CD14-positive monocyte (primary cell): Measurements from ENCODE around the gene RFNG. TPM values are rescaled to one million over a fixed set of nuclear protein-coding genes. Genes with fewer than 3 reads are reported as not detected.

Source experiments
- DNase-seq, 3 donors: peaks; one replicate each; pipeline ENCODE4 v3.0.0-alpha.2; 2011 to 2022
- H2AFZ ChIP-seq: 2 replicates; pipeline ENCODE4 v1.6.0; 2012; ENCODE audit warnings: mild to moderate bottlenecking, low read depth, low read length, inconsistent platforms; ENCODE audit not compliant: insufficient read depth, poor library complexity, severe bottlenecking
- H3K27ac ChIP-seq, 2 donors: 1 replicate in 1 of 2; 2 replicates in 1 of 2; pipeline ENCODE4 v1.5.1; 2012 to 2013; ENCODE audit warnings: low read length in 2 of 2, control low read depth in 1 of 2, inconsistent platforms in 1 of 2, low read depth in 1 of 2, mild to moderate bottlenecking in 1 of 2
- H3K27me3 ChIP-seq, 2 donors: one replicate each; pipeline versions ENCODE4 v1.6.0 to v1.6.1; 2011 to 2013; ENCODE audit warnings: low read length in 2 of 2; ENCODE audit not compliant: control insufficient read depth in 2 of 2, insufficient read depth in 2 of 2
- H3K36me3 ChIP-seq, 2 donors: replicated peaks in 1 of 2; 1 replicate in 1 of 2; 2 replicates in 1 of 2; pipeline versions ENCODE4 v1.5.1 to v1.6.1; 2012 to 2013; ENCODE audit warnings: low read length in 2 of 2, control low read depth in 1 of 2, inconsistent platforms in 1 of 2, mild to moderate bottlenecking in 1 of 2; ENCODE audit not compliant: insufficient read depth in 2 of 2, control insufficient read depth in 1 of 2
- H3K4me1 ChIP-seq, 2 donors: 1 replicate in 1 of 2; 2 replicates in 1 of 2; pipeline versions ENCODE4 v1.5.1 to v1.6.1; 2012 to 2013; ENCODE audit warnings: low read length in 2 of 2, control low read depth in 1 of 2, inconsistent platforms in 1 of 2, mild to moderate bottlenecking in 1 of 2, moderate library complexity in 1 of 2; ENCODE audit not compliant: insufficient read depth in 2 of 2, control insufficient read depth in 1 of 2
- H3K4me2 ChIP-seq: replicated peaks from 2 replicates; pipeline ENCODE3; 2012; ENCODE audit warnings: low read length, moderate library complexity, mild to moderate bottlenecking; ENCODE audit not compliant: poor library complexity, severe bottlenecking; ENCODE audit errors: extremely low read depth
- H3K4me3 ChIP-seq, 3 experiments: fragments of 200-600 bp in 1 of 3; sonication (generic) in 1 of 3; replicated peaks in 1 of 3; 1 replicate in 2 of 3; 2 replicates in 1 of 3; pipeline ENCODE4 v1.5.1; 2011 to 2013; ENCODE audit warnings: low read length in 3 of 3, mild to moderate bottlenecking in 3 of 3, control low read depth in 2 of 3, low read depth in 2 of 3, inconsistent platforms in 1 of 3, moderate library complexity in 1 of 3
- H3K79me2 ChIP-seq: 2 replicates; pipeline ENCODE4 v1.6.0; 2012; ENCODE audit warnings: mild to moderate bottlenecking, control low read depth, inconsistent platforms, low read length, moderate library complexity; ENCODE audit not compliant: insufficient read depth
- H3K9ac ChIP-seq: 2 replicates; pipeline ENCODE4 v1.6.0; 2017; ENCODE audit warnings: low read length, mild to moderate bottlenecking; ENCODE audit not compliant: insufficient read depth, poor library complexity, severe bottlenecking
- H3K9me3 ChIP-seq, 2 donors: replicated peaks in 1 of 2; 1 replicate in 1 of 2; 2 replicates in 1 of 2; pipeline versions ENCODE4 v1.5.1 to v1.6.1; 2012 to 2013; ENCODE audit warnings: low read length in 2 of 2, control low read depth in 1 of 2; ENCODE audit not compliant: control insufficient read depth in 1 of 2, insufficient read depth in 1 of 2
- H4K20me1 ChIP-seq: 2 replicates; pipeline ENCODE4 v1.6.0; 2012; ENCODE audit warnings: mild to moderate bottlenecking, low read length, control low read depth, moderate library complexity; ENCODE audit not compliant: insufficient read depth
- H3K27ac Mint-ChIP-seq, 7 donors: one replicate each; pipeline ENCODE4 v1.8.0; 2020; ENCODE audit warnings: mild to moderate bottlenecking in 7 of 7, mixed read lengths in 7 of 7, moderate library complexity in 6 of 7, inconsistent platforms in 2 of 7
- H3K27me3 Mint-ChIP-seq, 3 donors: one replicate each; pipeline ENCODE4 v1.8.0; 2021 to 2022; ENCODE audit warnings: low read depth in 3 of 3, mild to moderate bottlenecking in 3 of 3, mixed read lengths in 3 of 3, moderate library complexity in 3 of 3, inconsistent platforms in 1 of 3
- H3K36me3 Mint-ChIP-seq, 2 donors: one replicate each; pipeline ENCODE4 v1.8.0; 2020; ENCODE audit warnings: mixed read lengths in 2 of 2, inconsistent platforms in 1 of 2, mild to moderate bottlenecking in 1 of 2
- H3K4me1 Mint-ChIP-seq: one replicate; pipeline ENCODE4 v1.8.0; 2020; ENCODE audit warnings: mild to moderate bottlenecking, mixed read lengths
- H3K4me3 Mint-ChIP-seq, 2 donors: one replicate each; pipeline ENCODE4 v1.8.0; 2020; ENCODE audit warnings: mild to moderate bottlenecking in 2 of 2, mixed read lengths in 2 of 2, moderate library complexity in 1 of 2
- H3K9me3 Mint-ChIP-seq, 7 donors: one replicate each; pipeline ENCODE4 v1.8.0; 2020 to 2022; ENCODE audit warnings: mixed read lengths in 7 of 7, mild to moderate bottlenecking in 6 of 7, moderate library complexity in 6 of 7, inconsistent platforms in 2 of 7
- CTCF ChIP-seq: fragments of 200-600 bp; IDR thresholded peaks from one replicate; pipeline ENCODE4 v1.8.0; 2022; ENCODE audit warnings: antibody characterized with exemption, mild to moderate bottlenecking
- WGBS: methylation state at CpG from one replicate; pipeline ENCODE4 v1.1.5; 2013; ENCODE audit warnings: missing lambda C conversion rate; ENCODE audit not compliant: insufficient coverage; 5-methylcytosine and 5-hydroxymethylcytosine counted together
- intact Hi-C, 2 donors: fragments of 100-400 bp; cut with micrococcal nuclease; formaldehyde crosslinking; loops; one replicate each; pipeline versions ENCODE4 v1.15.0 to v1.15.1; 2023
- polyA plus RNA-seq, 3 donors: library from polyadenylated mRNA; depleted of rRNA in 1 of 3; unstranded in 2 of 3; stranded (reverse) in 1 of 3; fragments of 300-500 nt in 2 of 3; fragments of >200 nt in 1 of 3; fragmentation: Illumina TruSeq in 2 of 3; gene quantifications; 1 replicate in 2 of 3; 2 replicates in 1 of 3; pipeline ENCODE4 v1.2.3, GENCODE V29; 2012 to 2021

Gene RFNG
- polyA plus RNA-seq, 3 donors, result 1.5 to 32.4 (median 4.1) TPM

- TF ChIP-seq CTCF, result peak; percentile 99
- Histone ChIP-seq H3K27me3 (peaks cover 6 to 10% of the 10 kb centered on the region in 2 donors), H3K4me1 (peaks cover 18 to 33% of the 10 kb centered on the region in 2 donors), H3K4me3 (peak overlapping the region; percentile 30 to 76 (median 34)), H2AFZ (peak overlapping the region; percentile 73), H3K9ac (peak overlapping the region; percentile 32), H3K27ac (no peak overlapping the region), H4K20me1 (peaks cover 5% of the 10 kb centered on the region), H3K36me3 (peaks cover 0 to 6% of the 10 kb centered on the region in 2 donors), H3K9me3 (no peaks in the 10 kb centered on the region), H3K4me2 (peak overlapping the region; percentile 92), H3K79me2 (no peaks in the 10 kb centered on the region)
- intact Hi-C loops, result loop anchor here (2.0 to 10.0 kb wide), 5 partner anchors 64 to 424 kb away; partner anchors contain the start of genes CYBC1 (in 1 of the 2), FASN (in 1 of the 2) and NARF (in 1 of the 2)
- Mint-ChIP-seq H3K27me3 (peaks cover 11 to 25% (median 13%) of the 10 kb centered on the region in 3 donors), H3K36me3 (peaks cover 19 to 50% of the 10 kb centered on the region in 2 donors), H3K27ac (peak overlapping the region in 1 of 7 donors; percentile 50), H3K4me1 (peaks cover 13% of the 10 kb centered on the region), H3K9me3 (peaks cover 0 to 5% (median 0%) of the 10 kb centered on the region in 7 donors), H3K4me3 (peak overlapping the region; percentile 82 to 90)
- peak; percentile 68 to 76 (median 73) for DNase-seq
- WGBS, result under 1% methylated on average over 94 of the region's 94 CpGs
These were observed 20.9 kb downstream of the RFNG start for GRCh38 chr17:82030470-82031302.

GRCh38 chr17:82029990-82030469, 21.6 kb downstream of the RFNG start:
- Histone ChIP-seq H3K9ac (no peak overlapping the region), H4K20me1 (peaks cover 5% of the 10 kb centered on the region), H3K4me1 (peaks cover 18 to 31% of the 10 kb centered on the region in 2 donors), H3K36me3 (peaks cover 0 to 4% of the 10 kb centered on the region in 2 donors), H3K4me2 (peak overlapping the region; percentile 92), H3K27me3 (peaks cover 6 to 10% of the 10 kb centered on the region in 2 donors), H3K27ac (no peak overlapping the region), H3K9me3 (no peaks in the 10 kb centered on the region), H2AFZ (peak overlapping the region; percentile 73), H3K4me3 (peak overlapping the region in 1 of 3 experiments; percentile 76), H3K79me2 (no peaks in the 10 kb centered on the region)
- peaks cover 12% of the 10 kb centered on the region for H3K4me1 Mint-ChIP-seq
- intact Hi-C loops, result loop anchor here (2.0 to 10.0 kb wide), 6 partner anchors 65 to 425 kb away; partner anchors contain the start of genes CYBC1 (in 1 of the 2), FASN (in 1 of the 2) and NARF (in 1 of the 2)
- 68% methylated on average over 31 of the region's 31 CpGs for WGBS
- no peak for TF ChIP-seq CTCF
- peak overlapping the region in 1 of 2 donors; percentile 90 for H3K4me3 Mint-ChIP-seq
- DNase-seq, result no peak
- H3K36me3 Mint-ChIP-seq, result peaks cover 14 to 46% of the 10 kb centered on the region in 2 donors
- peaks cover 0 to 5% (median 0%) of the 10 kb centered on the region in 7 donors for H3K9me3 Mint-ChIP-seq
- peaks cover 11 to 25% (median 13%) of the 10 kb centered on the region in 3 donors for H3K27me3 Mint-ChIP-seq
- H3K27ac Mint-ChIP-seq, result no peak overlapping the region
